ENCODE results near the gene VPS45. TPM values are rescaled to one million over a fixed set of nuclear protein-coding genes. Genes with fewer than 3 reads are reported as not detected.

Gene VPS45
- total and polyA plus RNA-seq, 7 experiments from 2014 or later: 20.3 to 37.7 (median 27.0) TPM

GRCh38 chr1:150156868-150157603 lies 89.5 kb downstream of the VPS45 start:
- Histone ChIP-seq H3K9me3 (ENCODE audit: control insufficient read depth in 2 of 3, low read length in 3 of 3) (no peaks in the 10 kb centered on the region), H3K27ac (ENCODE audit: low read depth, low read length) (peak overlapping the region; percentile 21), H3K4me1 (ENCODE audit: control insufficient read depth in 2 of 2, insufficient read depth in 2 of 2, low read length in 2 of 2) (peaks cover 4 to 25% of the 10 kb centered on the region in 2 donors), H3K36me3 (ENCODE audit: control insufficient read depth in 2 of 3, insufficient read depth in 3 of 3, low read length in 3 of 3) (peaks cover 0 to 63% (median 13%) of the 10 kb centered on the region in 3 experiments), H3K27me3 (ENCODE audit: control insufficient read depth in 2 of 2, insufficient read depth in 2 of 2, low read length in 2 of 2) (no peaks in the 10 kb centered on the region), H3K4me3 (ENCODE audit: low read length) (no peak overlapping the region)
- no peak for ATAC-seq
- POLR2A ChIA-PET: interaction anchor here (1.0 to 2.9 kb wide), 5 partner anchors 8 to 91 kb away, joined by 3 to 13 read pairs (median 5); no protein-coding TSS in a partner anchor
- peaks cover 0 to 2% (median 0%) of the 10 kb centered on the region in 5 donors for H3K27me3 Mint-ChIP-seq
- H3K4me1 Mint-ChIP-seq: peaks cover 46 to 93% (median 77%) of the 10 kb centered on the region in 7 donors
- H3K9me3 Mint-ChIP-seq: peaks cover 0 to 3% (median 0%) of the 10 kb centered on the region in 11 donors
- peaks cover 0 to 62% (median 39%) of the 10 kb centered on the region in 5 donors for H3K36me3 Mint-ChIP-seq
- peak overlapping the region in 8 of 9 donors; percentile 45 to 98 (median 76) for H3K27ac Mint-ChIP-seq
- CTCF ChIA-PET: interaction anchor here (0.6 to 17.2 kb wide), 4 partner anchors 12 to 81 kb away, joined by 3 to 243 read pairs (median 9); no protein-coding TSS in a partner anchor
- intact Hi-C loops (cut with micrococcal nuclease): no loop called here
- no peak overlapping the region for H3K4me3 Mint-ChIP-seq
- DNase-seq: no peak

DNA sequence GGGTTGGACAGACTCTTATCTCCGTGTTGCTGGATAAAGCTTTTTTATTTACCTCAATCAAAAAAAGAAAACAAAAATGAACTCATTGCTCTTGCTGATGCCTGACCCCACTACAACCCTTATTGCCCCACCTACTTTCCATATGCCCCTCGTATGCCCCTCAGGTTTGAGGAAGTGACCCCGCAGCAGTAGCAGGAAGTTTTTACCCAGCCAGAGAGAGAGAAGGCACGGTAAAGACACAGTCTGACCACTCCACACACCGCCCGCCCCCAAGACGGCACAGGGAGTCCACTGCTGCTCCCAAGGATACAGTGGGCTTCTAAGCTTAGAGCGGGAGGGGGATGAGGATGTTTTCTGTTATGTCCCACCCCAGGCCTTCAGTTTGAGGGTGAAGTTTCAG lies 92.0 kb downstream of the VPS45 start:
- ATAC-seq (no peak), DNase-seq (no peak)
- Histone ChIP-seq H3K9me3 (ENCODE audit: control insufficient read depth in 2 of 3, low read length in 3 of 3) (no peaks in the 10 kb centered on the region), H3K4me3 (ENCODE audit: low read length) (no peak overlapping the region), H3K27ac (ENCODE audit: low read depth, low read length) (no peak overlapping the region), H3K36me3 (ENCODE audit: control insufficient read depth in 2 of 3, insufficient read depth in 3 of 3, low read length in 3 of 3) (peaks cover 0 to 51% (median 13%) of the 10 kb centered on the region in 3 experiments), H3K27me3 (ENCODE audit: control insufficient read depth in 2 of 2, insufficient read depth in 2 of 2, low read length in 2 of 2) (no peaks in the 10 kb centered on the region), H3K4me1 (ENCODE audit: control insufficient read depth in 2 of 2, insufficient read depth in 2 of 2, low read length in 2 of 2) (peaks cover 0 to 31% of the 10 kb centered on the region in 2 donors)
- peaks cover 45 to 92% (median 72%) of the 10 kb centered on the region in 7 donors for H3K4me1 Mint-ChIP-seq
- H3K36me3 Mint-ChIP-seq: peaks cover 0 to 44% (median 22%) of the 10 kb centered on the region in 5 donors
- peaks cover 0 to 2% (median 0%) of the 10 kb centered on the region in 11 donors for H3K9me3 Mint-ChIP-seq
- ChIA-PET POLR2A (interaction anchor here (2.0 to 6.8 kb wide), 4 partner anchors 8 to 91 kb away, joined by 7 to 78 read pairs (median 13); partner anchors contain the start of genes PLEKHO1 and VPS45), CTCF (interaction anchor here (3.6 to 17.2 kb wide), 2 partner anchors 27 to 84 kb away, joined by 14 to 243 read pairs; no protein-coding TSS in a partner anchor)
- peak overlapping the region in 2 of 10 donors; percentile 13 to 58 for H3K4me3 Mint-ChIP-seq
- intact Hi-C loops (cut with micrococcal nuclease): no loop called here
- peaks cover 0 to 7% (median 0%) of the 10 kb centered on the region in 5 donors for H3K27me3 Mint-ChIP-seq
- H3K27ac Mint-ChIP-seq: peak overlapping the region in 6 of 9 donors; percentile 1 to 70 (median 52)

GRCh38 chr1:150160964-150161621 lies 93.5 kb downstream of the VPS45 start:
- H3K4me1 Mint-ChIP-seq: peaks cover 43 to 93% (median 71%) of the 10 kb centered on the region in 7 donors
- no peak overlapping the region for H3K27ac ChIP-seq (ENCODE audit: low read depth, low read length)
- H3K4me1 ChIP-seq (ENCODE audit: control insufficient read depth in 2 of 2, insufficient read depth in 2 of 2, low read length in 2 of 2): peaks cover 0 to 31% of the 10 kb centered on the region in 2 donors
- H3K27ac Mint-ChIP-seq: peak overlapping the region in 8 of 9 donors; percentile 12 to 77 (median 53)
- H3K27me3 ChIP-seq (ENCODE audit: control insufficient read depth in 2 of 2, insufficient read depth in 2 of 2, low read length in 2 of 2): no peaks in the 10 kb centered on the region
- H3K9me3 ChIP-seq (ENCODE audit: control insufficient read depth in 2 of 3, low read length in 3 of 3): no peaks in the 10 kb centered on the region
- peaks cover 0 to 7% (median 0%) of the 10 kb centered on the region in 5 donors for H3K27me3 Mint-ChIP-seq
- peaks cover 0 to 38% (median 16%) of the 10 kb centered on the region in 5 donors for H3K36me3 Mint-ChIP-seq
- H3K4me3 Mint-ChIP-seq: peak overlapping the region in 8 of 10 donors; percentile 3 to 58 (median 31)
- H3K36me3 ChIP-seq (ENCODE audit: control insufficient read depth in 2 of 3, insufficient read depth in 3 of 3, low read length in 3 of 3): peaks cover 0 to 36% (median 13%) of the 10 kb centered on the region in 3 experiments
- ChIA-PET CTCF (interaction anchor here (0.6 to 17.2 kb wide), 7 partner anchors 9 to 100 kb away, joined by 4 to 243 read pairs (median 7); no protein-coding TSS in a partner anchor), POLR2A (interaction anchor here (0.7 to 6.8 kb wide), 7 partner anchors 10 to 93 kb away, joined by 3 to 78 read pairs (median 7); partner anchors contain the start of genes PLEKHO1 and VPS45)
- DNase-seq: no peak
- peaks cover 0 to 2% (median 0%) of the 10 kb centered on the region in 11 donors for H3K9me3 Mint-ChIP-seq
- ATAC-seq: no peak
- no peak overlapping the region for H3K4me3 ChIP-seq (ENCODE audit: low read length)
- intact Hi-C loops (cut with micrococcal nuclease): loop anchor here in 1 of 2 donors (10.0 kb wide), 1 partner anchor 266 kb away; the partner anchor contains the start of gene BOLA1

DNA sequence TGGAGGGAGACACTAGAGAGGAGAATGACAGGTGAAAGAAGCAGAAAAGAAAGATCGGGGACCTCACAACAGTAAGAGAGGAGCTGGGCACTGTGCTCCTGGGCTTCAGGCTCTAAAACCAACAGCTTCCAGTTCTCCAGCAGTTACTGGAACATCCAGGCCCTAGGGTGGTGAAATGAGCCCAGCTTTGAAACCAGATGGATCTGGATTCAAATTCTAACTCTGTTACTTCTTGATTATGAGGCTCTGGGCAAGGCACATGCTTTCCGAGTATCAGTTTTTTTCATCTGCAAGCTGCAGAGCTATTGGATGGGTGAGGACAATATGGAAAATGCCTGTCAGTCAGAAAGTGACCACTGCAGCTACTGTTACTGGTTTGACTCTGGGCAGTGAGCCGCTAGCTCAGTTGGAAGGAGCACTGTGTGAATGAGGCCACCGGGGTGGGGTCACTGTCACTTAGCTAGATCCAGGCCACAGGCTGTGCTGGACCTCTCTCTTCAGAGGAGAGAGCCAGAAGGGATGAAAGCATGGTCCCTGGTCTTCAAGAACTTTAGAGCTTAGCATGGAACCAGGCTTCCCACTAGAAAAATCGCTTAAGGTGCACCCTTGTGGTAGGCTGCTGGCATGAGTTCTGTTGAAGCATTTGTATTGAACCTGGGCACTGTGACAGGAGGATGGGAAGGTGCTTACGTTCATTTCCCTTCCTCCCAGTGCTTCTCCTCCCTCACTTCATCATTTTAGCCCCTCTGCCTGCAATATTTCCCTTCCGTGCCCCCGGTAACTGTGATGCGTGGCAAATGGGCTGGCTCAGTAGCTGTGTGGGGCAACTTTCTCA lies 94.4 kb downstream of the VPS45 start:
- peaks cover 44 to 84% (median 62%) of the 10 kb centered on the region in 7 donors for H3K4me1 Mint-ChIP-seq
- peak overlapping the region in 8 of 9 donors; percentile 10 to 86 (median 36) for H3K27ac Mint-ChIP-seq
- intact Hi-C loops (cut with micrococcal nuclease): loop anchor here in 1 of 2 donors (1.0 to 10.0 kb wide), 2 partner anchors 89 to 267 kb away; partner anchors contain the start of gene BOLA1
- ChIA-PET CTCF (interaction anchor here (0.7 to 17.2 kb wide), 8 partner anchors 10 to 197 kb away, joined by 3 to 243 read pairs (median 9); partner anchors contain the start of gene VPS45), POLR2A (interaction anchor here (0.5 to 6.8 kb wide), 12 partner anchors 11 to 274 kb away, joined by 3 to 78 read pairs (median 3); partner anchors contain the start of genes PLEKHO1 and VPS45)
- no peaks in the 10 kb centered on the region for H3K27me3 ChIP-seq (ENCODE audit: control insufficient read depth in 2 of 2, insufficient read depth in 2 of 2, low read length in 2 of 2)
- H3K36me3 Mint-ChIP-seq: peaks cover 0 to 32% (median 11%) of the 10 kb centered on the region in 5 donors
- H3K9me3 ChIP-seq (ENCODE audit: control insufficient read depth in 2 of 3, low read length in 3 of 3): no peaks in the 10 kb centered on the region
- peak overlapping the region in 6 of 10 donors; percentile 8 to 64 (median 55) for H3K4me3 Mint-ChIP-seq
- H3K27ac ChIP-seq (ENCODE audit: low read depth, low read length): no peak overlapping the region
- DNase-seq: peak in 1 of 9 donors; percentile 30
- H3K4me3 ChIP-seq (ENCODE audit: low read length): no peak overlapping the region
- H3K9me3 Mint-ChIP-seq: peaks cover 0 to 2% (median 0%) of the 10 kb centered on the region in 11 donors
- peaks cover 0 to 9% (median 0%) of the 10 kb centered on the region in 5 donors for H3K27me3 Mint-ChIP-seq
- H3K4me1 ChIP-seq (ENCODE audit: control insufficient read depth in 2 of 2, insufficient read depth in 2 of 2, low read length in 2 of 2): peaks cover 0 to 31% of the 10 kb centered on the region in 2 donors
- peaks cover 0 to 27% (median 6%) of the 10 kb centered on the region in 3 experiments for H3K36me3 ChIP-seq (ENCODE audit: control insufficient read depth in 2 of 3, insufficient read depth in 3 of 3, low read length in 3 of 3)
- no peak for ATAC-seq

- POLR2A ChIA-PET: interaction anchor here (0.7 to 6.8 kb wide), 11 partner anchors 11 to 275 kb away, joined by 3 to 78 read pairs (median 3); partner anchors contain the start of genes PLEKHO1 and VPS45
- no peak overlapping the region for H3K27ac ChIP-seq (ENCODE audit: low read depth, low read length)
- H3K4me3 Mint-ChIP-seq: peak overlapping the region in 6 of 10 donors; percentile 30 to 64 (median 56)
- no peak for ATAC-seq
- H3K4me1 ChIP-seq (ENCODE audit: control insufficient read depth in 2 of 2, insufficient read depth in 2 of 2, low read length in 2 of 2): peaks cover 0 to 31% of the 10 kb centered on the region in 2 donors
- CTCF ChIA-PET: interaction anchor here (0.6 to 17.2 kb wide), 10 partner anchors 10 to 200 kb away, joined by 3 to 243 read pairs (median 7); partner anchors contain the start of gene VPS45
- H3K27me3 Mint-ChIP-seq: peaks cover 0 to 9% (median 0%) of the 10 kb centered on the region in 5 donors
- H3K27me3 ChIP-seq (ENCODE audit: control insufficient read depth in 2 of 2, insufficient read depth in 2 of 2, low read length in 2 of 2): no peaks in the 10 kb centered on the region
- no peaks in the 10 kb centered on the region for H3K9me3 ChIP-seq (ENCODE audit: control insufficient read depth in 2 of 3, low read length in 3 of 3)
- H3K9me3 Mint-ChIP-seq: peaks cover 0 to 2% (median 0%) of the 10 kb centered on the region in 11 donors
- no peak for DNase-seq
- intact Hi-C loops (cut with micrococcal nuclease): loop anchor here in 1 of 2 donors (1.0 to 10.0 kb wide), 2 partner anchors 89 to 268 kb away; partner anchors contain the start of gene BOLA1
- peaks cover 0 to 27% (median 11%) of the 10 kb centered on the region in 5 donors for H3K36me3 Mint-ChIP-seq
- peaks cover 44 to 79% (median 56%) of the 10 kb centered on the region in 7 donors for H3K4me1 Mint-ChIP-seq
- peak overlapping the region in 6 of 9 donors; percentile 32 to 86 (median 61) for H3K27ac Mint-ChIP-seq
- no peak overlapping the region for H3K4me3 ChIP-seq (ENCODE audit: low read length)
- H3K36me3 ChIP-seq (ENCODE audit: control insufficient read depth in 2 of 3, insufficient read depth in 3 of 3, low read length in 3 of 3): peaks cover 0 to 22% (median 6%) of the 10 kb centered on the region in 3 experiments
Measured at GRCh38 chr1:150162582-150162861, 94.9 kb downstream of the VPS45 start.
